EL (cell line): ENCODE results near the gene OTX1.
A peak's percentile ranks its signal among the peaks of the same experiment; 100 is the strongest.
"Not testable (repeated sequence)": the region's sequence is repeated elsewhere in the genome, so short reads cannot be mapped to it uniquely, and the experiment has no call there.

Source experiments
- DNase-seq: peaks from one replicate; pipeline ENCODE4 v3.0.0-alpha.2; 2016

The OTX1 gene

GRCh38 chr2:63059793-63060471, 9.3 kb downstream of the OTX1 start:
- no peak for DNase-seq

- no peak for DNase-seq
These were observed 9.9 kb downstream of the OTX1 start for GRCh38 chr2:63060472-63060991.

GRCh38 chr2:63064197-63064596, 13.6 kb downstream of the OTX1 start:
- DNase-seq = no peak

GRCh38 chr2:63064661-63065060, 14.0 kb downstream of the OTX1 start:
- no peak for DNase-seq

DNA sequence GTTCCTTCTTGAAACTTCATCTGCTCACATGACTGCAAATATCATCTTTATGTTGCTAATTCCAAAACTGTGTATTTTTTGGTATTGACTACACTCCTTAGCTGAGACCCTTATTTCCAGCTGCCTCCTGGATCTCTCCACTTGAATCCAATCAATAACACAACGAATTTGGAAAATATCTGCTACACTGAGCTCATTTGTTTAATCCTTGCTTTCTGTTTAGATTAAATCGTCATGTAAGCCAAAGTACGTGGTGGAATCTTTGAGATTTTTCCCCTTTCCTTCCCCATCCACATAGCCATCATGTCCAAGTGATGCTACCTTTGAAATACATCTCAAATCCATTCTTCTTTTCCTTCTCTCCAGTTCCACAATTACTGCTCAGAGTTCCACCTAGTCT, 15.6 kb downstream of the OTX1 start:
- no peak for DNase-seq

GRCh38 chr2:63066838-63067237, 16.2 kb downstream of the OTX1 start:
- no peak for DNase-seq

DNA sequence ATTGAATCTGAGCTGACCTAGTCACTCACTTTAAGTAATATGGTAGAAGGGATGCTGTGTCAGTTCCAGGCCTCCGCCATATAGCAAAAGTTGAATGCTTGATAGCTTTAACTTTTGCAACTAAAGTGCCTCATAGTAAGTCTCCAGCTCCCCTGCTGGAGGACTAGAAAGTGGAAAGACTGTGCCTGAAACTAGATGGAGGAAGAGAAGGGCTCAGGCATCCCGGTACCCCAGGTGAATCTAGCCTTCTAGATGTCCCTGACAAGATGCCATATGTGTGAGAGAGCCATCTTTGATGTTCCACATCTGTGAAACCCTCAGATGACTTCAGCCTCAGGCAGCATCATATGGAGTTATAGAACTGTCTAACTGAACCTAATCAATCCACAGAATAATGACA, 21.0 kb downstream of the OTX1 start:
- DNase-seq = no peak

- DNase-seq = no peak
These were observed 23.4 kb downstream of the OTX1 start for GRCh38 chr2:63073994-63074393.

DNA sequence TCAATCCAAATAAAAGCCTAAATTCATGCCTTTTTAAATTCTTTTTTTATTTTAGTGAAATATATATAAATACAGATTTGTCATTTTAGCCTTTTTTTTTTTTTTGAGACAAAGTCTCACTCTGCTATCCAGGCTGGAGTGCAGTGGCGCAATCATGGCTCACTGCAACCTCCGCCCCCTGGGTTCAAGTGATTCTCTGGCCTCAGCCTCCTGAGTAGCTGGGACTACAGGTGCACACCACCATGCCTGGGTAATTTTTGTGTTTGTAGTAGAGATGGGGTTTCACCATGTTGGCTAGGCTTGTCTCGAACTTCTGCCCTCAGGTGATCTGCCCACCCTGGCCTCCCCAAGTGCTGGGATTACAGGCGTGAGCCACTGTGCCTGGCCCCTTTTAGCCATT, 23.8 kb downstream of the OTX1 start:
- DNase-seq = not testable (repeated sequence)

GRCh38 chr2:63078852-63079606, 28.4 kb downstream of the OTX1 start:
- peak; percentile 20 for DNase-seq

GRCh38 chr2:63081404-63081803, 30.8 kb downstream of the OTX1 start:
- DNase-seq = no peak

DNA sequence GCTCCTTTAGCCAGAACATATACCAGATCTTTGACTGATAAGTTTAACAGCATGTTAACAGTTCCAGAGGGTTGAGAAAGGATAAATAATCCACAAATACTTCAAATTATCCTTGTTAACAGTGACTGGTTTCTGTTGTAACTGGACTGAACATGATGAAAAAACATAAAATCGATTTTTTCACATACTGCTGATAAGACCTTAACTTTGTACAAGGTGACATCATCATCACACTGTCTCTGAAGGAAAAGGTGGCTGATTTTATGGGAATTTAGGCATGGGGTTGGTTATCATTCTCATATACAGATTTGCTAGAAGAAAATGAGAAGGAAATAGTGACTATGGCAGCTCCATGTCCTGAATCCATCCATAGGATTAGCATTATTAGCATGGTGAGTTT, 36.1 kb downstream of the OTX1 start:
- no peak for DNase-seq

GRCh38 chr2:63092401-63092800, 41.8 kb downstream of the OTX1 start:
- no peak for DNase-seq

- DNase-seq = no peak
These were observed 42.2 kb downstream of the OTX1 start for GRCh38 chr2:63092857-63093256.

GRCh38 chr2:63093502-63093901, 42.9 kb downstream of the OTX1 start:
- DNase-seq = no peak

GRCh38 chr2:63096491-63096890, 45.9 kb downstream of the OTX1 start:
- no peak for DNase-seq

- DNase-seq = no peak
These were observed 48.4 kb downstream of the OTX1 start for GRCh38 chr2:63099032-63099431.

DNA sequence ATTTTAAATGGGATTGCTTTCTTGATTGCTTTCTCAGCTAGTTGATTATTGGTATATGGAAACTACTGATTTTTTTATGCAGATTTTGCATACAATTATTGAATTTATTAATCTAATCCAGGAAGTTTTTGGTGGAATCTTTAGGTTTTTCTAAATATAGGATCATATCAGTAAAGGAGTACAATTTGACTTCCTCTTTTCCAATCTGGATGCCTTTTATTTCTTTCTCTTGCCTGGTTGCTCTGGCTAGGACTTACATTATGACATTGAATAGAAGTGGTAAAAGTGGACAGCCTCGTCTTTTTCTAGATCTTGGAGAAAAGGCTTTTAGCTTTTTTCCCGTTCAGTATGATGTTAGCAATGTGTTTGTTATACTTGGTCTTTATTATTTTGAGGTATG, 51.3 kb downstream of the OTX1 start:
- DNase-seq = no peak

DNA sequence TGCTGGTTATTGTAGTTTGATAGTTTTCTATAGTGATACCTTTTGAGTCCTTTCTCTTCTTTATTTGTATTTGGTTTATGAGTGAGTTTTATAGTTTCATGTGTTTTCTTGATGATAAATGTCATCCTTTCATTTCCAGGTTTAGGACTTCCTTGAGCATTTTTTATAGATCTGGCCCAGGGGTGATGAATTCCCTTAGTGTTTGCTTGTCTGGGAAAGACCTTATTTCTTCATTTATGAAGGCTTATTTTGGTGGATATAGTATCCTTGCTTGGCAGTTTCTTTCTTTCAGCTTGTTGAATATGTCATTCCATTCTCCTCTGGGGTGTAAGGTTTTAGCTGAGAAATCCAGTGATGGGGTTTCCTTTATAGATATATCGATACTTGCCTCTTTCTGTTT, 53.9 kb downstream of the OTX1 start:
- no peak for DNase-seq
